ENCODE results near the gene PCDHGA8. TPM values are rescaled to one million over a fixed set of nuclear protein-coding genes. Genes with fewer than 3 reads are reported as not detected.
A peak's percentile ranks its signal among the peaks of the same experiment; 100 is the strongest.

PCDHGA8 gene
- total and polyA plus RNA-seq, 2 of the 13 experiments (the other 11 are each of a cell fraction or from before 2014, with no cell fraction given) = 0.05 to 0.29 TPM

GRCh38 chr5:141343242-141343952, 49.0 kb upstream of the PCDHGA8 start, which contains the start of gene PCDHGA3:
TSS of gene PCDHGA3 (plus strand) at chr5:141343829. CDS start at chr5:141344034, 205 bp downstream.
- WGBS (ENCODE audit: low lambda C conversion rate) = 10% methylated on average over 9 of the region's 9 CpGs
- no peaks in the 10 kb centered on the region for H3K79me2 ChIP-seq (ENCODE audit: insufficient read depth, low read length)
- intact Hi-C loops (cut with micrococcal nuclease; ENCODE audit: unreplicated experiment) = no loop called here
- ATAC-seq (no peak), DNase-seq (ENCODE audit: low spot score) (no peak), FAIRE-seq (no peak)
- H3K4me3 ChIP-seq (replicated peaks in 1 of 3; ENCODE audit: insufficient read depth in 1 of 3, low read depth in 2 of 3, low read length in 3 of 3) = no peak within 1 kb of the TSS
- no peak within 1 kb of the TSS for H3K9ac ChIP-seq (ENCODE audit: insufficient read depth, low read depth, low read length)
- H3K27ac ChIP-seq (ENCODE audit: extremely low read length, insufficient read depth, low read length) = no peak within 1 kb of the TSS
- no peaks in the 10 kb centered on the region for H3K36me3 ChIP-seq (replicated peaks in 1 of 2; ENCODE audit: control insufficient read depth in 1 of 2, insufficient read depth in 2 of 2, low read length in 2 of 2)
- POLR2A ChIA-PET = no interaction called here
- TF ChIP-seq ZNF430 (CRISPR knock-in tag; IDR thresholded peaks at IDR 0.05) = no peak
- TF ChIP-seq NR2C2 (CRISPR knock-in tag; IDR thresholded peaks at IDR 0.05; ENCODE audit: borderline replicate concordance) = no peak
- TF ChIP-seq STAG1 (CRISPR knock-in tag; IDR thresholded peaks at IDR 0.05) = peak; percentile 21; the same call in 1 of the 2 replicates
- TF ChIP-seq CTCF (CRISPR knock-in tag; IDR thresholded peaks at IDR 0.05) = peak; percentile 45
- no peaks in the 10 kb centered on the region for H3K4me1 ChIP-seq (ENCODE audit: insufficient read depth, low read length)
- in situ Hi-C loops (cut with HindIII; ENCODE audit: extremely low pct_ligation_motif_present, low pct_unique_long_range_greater_than_20kb) = no loop called here
- CTCF ChIA-PET (ENCODE audit: low intra/inter-chr PET ratio, low total read pairs) = interaction anchor here (0.9 kb wide), 1 partner anchor 217 kb away, joined by 3 read pairs; no protein-coding TSS in a partner anchor
- no TSS peak for BruUV-seq (replicated peaks)
- peaks cover 29% of the 10 kb centered on the region for H3K9me3 ChIP-seq (ENCODE audit: low read length)
- no peak within 1 kb of the TSS for H2AFZ ChIP-seq (ENCODE audit: low read length)
- no peaks in the 10 kb centered on the region for H3K27me3 ChIP-seq (ENCODE audit: control insufficient read depth in 1 of 2, insufficient read depth in 2 of 2, low read length in 2 of 2)
- no peaks in the 10 kb centered on the region for H4K20me1 ChIP-seq (ENCODE audit: insufficient read depth, low read length)
- H3K4me2 ChIP-seq (ENCODE audit: low read depth, low read length) = no peak within 1 kb of the TSS

DNA sequence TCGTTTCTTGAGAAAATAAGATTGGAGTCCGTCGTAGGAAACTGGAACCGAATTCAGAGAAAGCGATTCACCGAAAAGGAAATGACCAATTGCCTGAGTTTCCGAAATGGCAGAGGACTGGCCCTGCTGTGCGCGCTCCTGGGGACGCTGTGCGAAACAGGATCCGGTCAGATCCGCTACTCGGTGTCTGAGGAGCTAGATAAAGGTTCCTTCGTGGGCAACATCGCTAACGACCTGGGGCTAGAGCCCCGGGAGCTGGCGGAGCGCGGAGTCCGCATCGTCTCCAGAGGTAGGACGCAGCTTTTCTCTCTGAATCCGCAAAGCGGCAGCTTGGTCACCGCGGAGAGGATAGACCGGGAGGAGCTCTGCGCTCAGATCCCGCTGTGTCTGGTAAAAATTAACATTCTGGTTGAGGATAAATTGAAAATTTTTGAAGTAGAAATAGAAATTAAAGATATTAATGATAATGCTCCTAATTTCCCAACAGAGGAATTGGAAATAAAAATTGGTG, 48.4 kb upstream of the PCDHGA8 start:
- no peaks in the 10 kb centered on the region for H3K27me3 ChIP-seq (ENCODE audit: control insufficient read depth in 1 of 2, insufficient read depth in 2 of 2, low read length in 2 of 2)
- H3K9ac ChIP-seq (ENCODE audit: insufficient read depth, low read depth, low read length) = no peak overlapping the region
- no peaks in the 10 kb centered on the region for H4K20me1 ChIP-seq (ENCODE audit: insufficient read depth, low read length)
- BruUV-seq (replicated peaks) = no TSS peak
- DNase-seq (ENCODE audit: low spot score) (no peak), FAIRE-seq (no peak), ATAC-seq (no peak)
- no peaks in the 10 kb centered on the region for H3K36me3 ChIP-seq (replicated peaks in 1 of 2; ENCODE audit: control insufficient read depth in 1 of 2, insufficient read depth in 2 of 2, low read length in 2 of 2)
- POLR2A ChIA-PET = no interaction called here
- H3K27ac ChIP-seq (ENCODE audit: extremely low read length, insufficient read depth, low read length) = no peak overlapping the region
- H3K4me1 ChIP-seq (ENCODE audit: insufficient read depth, low read length) = no peaks in the 10 kb centered on the region
- WGBS (ENCODE audit: low lambda C conversion rate) = 71% methylated on average over 31 of the region's 31 CpGs
- in situ Hi-C loops (cut with HindIII; ENCODE audit: extremely low pct_ligation_motif_present, low pct_unique_long_range_greater_than_20kb) (no loop called here), intact Hi-C loops (cut with micrococcal nuclease; ENCODE audit: unreplicated experiment) (no loop called here)
- CTCF ChIA-PET (ENCODE audit: low intra/inter-chr PET ratio, low total read pairs) = interaction anchor here (0.9 kb wide), 1 partner anchor 217 kb away, joined by 3 read pairs; no protein-coding TSS in a partner anchor
- no peak for TF ChIP-seq EZH2 (conservative IDR thresholded peaks at IDR 0.05; ENCODE audit: low read depth, low read length)
- TF ChIP-seq ATRX (CRISPR knock-in tag; IDR thresholded peaks at IDR 0.05; ENCODE audit: borderline replicate concordance) = no peak
- TF ChIP-seq, protein P1, sequence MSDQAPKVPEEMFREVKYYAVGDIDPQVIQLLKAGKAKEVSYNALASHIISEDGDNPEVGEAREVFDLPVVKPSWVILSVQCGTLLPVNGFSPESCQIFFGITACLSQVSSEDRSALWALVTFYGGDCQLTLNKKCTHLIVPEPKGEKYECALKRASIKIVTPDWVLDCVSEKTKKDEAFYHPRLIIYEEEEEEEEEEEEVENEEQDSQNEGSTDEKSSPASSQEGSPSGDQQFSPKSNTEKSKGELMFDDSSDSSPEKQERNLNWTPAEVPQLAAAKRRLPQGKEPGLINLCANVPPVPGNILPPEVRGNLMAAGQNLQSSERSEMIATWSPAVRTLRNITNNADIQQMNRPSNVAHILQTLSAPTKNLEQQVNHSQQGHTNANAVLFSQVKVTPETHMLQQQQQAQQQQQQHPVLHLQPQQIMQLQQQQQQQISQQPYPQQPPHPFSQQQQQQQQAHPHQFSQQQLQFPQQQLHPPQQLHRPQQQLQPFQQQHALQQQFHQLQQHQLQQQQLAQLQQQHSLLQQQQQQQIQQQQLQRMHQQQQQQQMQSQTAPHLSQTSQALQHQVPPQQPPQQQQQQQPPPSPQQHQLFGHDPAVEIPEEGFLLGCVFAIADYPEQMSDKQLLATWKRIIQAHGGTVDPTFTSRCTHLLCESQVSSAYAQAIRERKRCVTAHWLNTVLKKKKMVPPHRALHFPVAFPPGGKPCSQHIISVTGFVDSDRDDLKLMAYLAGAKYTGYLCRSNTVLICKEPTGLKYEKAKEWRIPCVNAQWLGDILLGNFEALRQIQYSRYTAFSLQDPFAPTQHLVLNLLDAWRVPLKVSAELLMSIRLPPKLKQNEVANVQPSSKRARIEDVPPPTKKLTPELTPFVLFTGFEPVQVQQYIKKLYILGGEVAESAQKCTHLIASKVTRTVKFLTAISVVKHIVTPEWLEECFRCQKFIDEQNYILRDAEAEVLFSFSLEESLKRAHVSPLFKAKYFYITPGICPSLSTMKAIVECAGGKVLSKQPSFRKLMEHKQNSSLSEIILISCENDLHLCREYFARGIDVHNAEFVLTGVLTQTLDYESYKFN (CRISPR knock-in tag; conservative IDR thresholded peaks at IDR 0.05) = no peak
- TF ChIP-seq FOXA1 (IDR thresholded peaks at IDR 0.05) = no peak
- TF ChIP-seq FOXA1 (CRISPR knock-in tag; IDR thresholded peaks at IDR 0.05) = no peak
- no peak for TF ChIP-seq CCAR2 (optimal IDR thresholded peaks at IDR 0.05; ENCODE audit: low read depth, low read length)
- no peak overlapping the region for H3K4me2 ChIP-seq (ENCODE audit: low read depth, low read length)
- H3K9me3 ChIP-seq (ENCODE audit: low read length) = peaks cover 23% of the 10 kb centered on the region
- H2AFZ ChIP-seq (ENCODE audit: low read length) = no peak overlapping the region
- no peaks in the 10 kb centered on the region for H3K79me2 ChIP-seq (ENCODE audit: insufficient read depth, low read length)
- H3K4me3 ChIP-seq (replicated peaks in 1 of 3; ENCODE audit: insufficient read depth in 1 of 3, low read depth in 2 of 3, low read length in 3 of 3) = no peak overlapping the region

All from HepG2 (cell line).